ENCODE results near the gene RTN4R. TPM values are rescaled to one million over a fixed set of nuclear protein-coding genes. Genes with fewer than 3 reads are reported as not detected.

Gene RTN4R
- total and polyA plus RNA-seq, 9 of the 15 experiments (the other 6 are each of a cell fraction or from before 2014, with no cell fraction given) = 0.04 to 2.8 (median 1.4) TPM; not detected in 3

DNA sequence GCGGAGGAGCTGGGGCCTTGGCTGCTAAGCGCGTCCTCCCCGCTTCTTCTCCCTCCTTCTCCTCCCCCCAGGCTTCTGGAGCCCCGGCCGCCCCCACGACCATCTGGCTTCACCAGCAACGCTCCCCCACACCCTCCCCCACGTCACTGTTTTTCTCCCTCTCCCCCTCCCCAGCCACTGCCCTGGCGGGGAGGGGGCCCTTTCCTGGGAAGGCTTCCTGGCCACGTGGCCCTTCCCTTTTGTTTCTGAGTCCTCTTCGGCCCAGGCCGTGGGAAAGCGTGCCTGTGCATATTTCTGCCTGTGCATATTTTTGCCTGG lies 27.7 kb downstream of the RTN4R start (continued):
- TF ChIP-seq, protein P1, sequence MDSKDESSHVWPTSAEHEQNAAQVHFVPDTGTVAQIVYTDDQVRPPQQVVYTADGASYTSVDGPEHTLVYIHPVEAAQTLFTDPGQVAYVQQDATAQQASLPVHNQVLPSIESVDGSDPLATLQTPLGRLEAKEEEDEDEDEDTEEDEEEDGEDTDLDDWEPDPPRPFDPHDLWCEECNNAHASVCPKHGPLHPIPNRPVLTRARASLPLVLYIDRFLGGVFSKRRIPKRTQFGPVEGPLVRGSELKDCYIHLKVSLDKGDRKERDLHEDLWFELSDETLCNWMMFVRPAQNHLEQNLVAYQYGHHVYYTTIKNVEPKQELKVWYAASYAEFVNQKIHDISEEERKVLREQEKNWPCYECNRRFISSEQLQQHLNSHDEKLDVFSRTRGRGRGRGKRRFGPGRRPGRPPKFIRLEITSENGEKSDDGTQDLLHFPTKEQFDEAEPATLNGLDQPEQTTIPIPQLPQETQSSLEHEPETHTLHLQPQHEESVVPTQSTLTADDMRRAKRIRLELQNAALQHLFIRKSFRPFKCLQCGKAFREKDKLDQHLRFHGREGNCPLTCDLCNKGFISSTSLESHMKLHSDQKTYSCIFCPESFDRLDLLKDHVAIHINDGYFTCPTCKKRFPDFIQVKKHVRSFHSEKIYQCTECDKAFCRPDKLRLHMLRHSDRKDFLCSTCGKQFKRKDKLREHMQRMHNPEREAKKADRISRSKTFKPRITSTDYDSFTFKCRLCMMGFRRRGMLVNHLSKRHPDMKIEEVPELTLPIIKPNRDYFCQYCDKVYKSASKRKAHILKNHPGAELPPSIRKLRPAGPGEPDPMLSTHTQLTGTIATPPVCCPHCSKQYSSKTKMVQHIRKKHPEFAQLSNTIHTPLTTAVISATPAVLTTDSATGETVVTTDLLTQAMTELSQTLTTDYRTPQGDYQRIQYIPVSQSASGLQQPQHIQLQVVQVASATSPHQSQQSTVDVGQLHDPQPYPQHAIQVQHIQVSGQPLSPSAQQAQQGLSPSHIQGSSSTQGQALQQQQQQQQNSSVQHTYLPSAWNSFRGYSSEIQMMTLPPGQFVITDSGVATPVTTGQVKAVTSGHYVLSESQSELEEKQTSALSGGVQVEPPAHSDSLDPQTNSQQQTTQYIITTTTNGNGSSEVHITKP (IDR thresholded peaks at IDR 0.05; ENCODE audit: partially characterized antibody) = peak; percentile 26
- peak; percentile 65 for TF ChIP-seq PCBP1 (IDR thresholded peaks at IDR 0.05; ENCODE audit: low read depth, low read length, poor library complexity, severe bottlenecking)
- TF ChIP-seq CCNT2 (IDR thresholded peaks at IDR 0.05; ENCODE audit: borderline replicate concordance, extremely low read depth, insufficient read length, low read depth, low read length) = no peak
- TF ChIP-seq ZNF431 (CRISPR knock-in tag; IDR thresholded peaks at IDR 0.05) = no peak
- peak; percentile 47; the same call in 1 of the 2 replicates for TF ChIP-seq EGR1 (conservative IDR thresholded peaks at IDR 0.05)
- TF ChIP-seq KDM1A (IDR thresholded peaks at IDR 0.05) = no peak
- no peak for TF ChIP-seq MTA1 (IDR thresholded peaks at IDR 0.05; ENCODE audit: borderline replicate concordance)
- no peak for TF ChIP-seq ZNF280B (CRISPR knock-in tag; IDR thresholded peaks at IDR 0.05)
- peak; percentile 63 for TF ChIP-seq USF2 (CRISPR knock-in tag; IDR thresholded peaks at IDR 0.05)

All from K562 (cell line).